OCI-LY3 (cell line): ENCODE results near the gene EDEM1.

ENCODE experiments used
- EZH2phosphoT487 ChIP-seq: fragments of 200-600 bp; shearing (Covaris generic); IDR thresholded peaks from 2 replicates; pipeline ENCODE4 v1.6.1; 2018; ENCODE audit warnings: antibody characterized with exemption, mixed run types, low read depth
- TF ChIP-seq, protein P1 (sequence below): fragments of 200-600, 300-600 bp; sonication (generic); IDR thresholded peaks from 2 replicates; pipeline ENCODE4 v1.5.1; 2014; ENCODE audit warnings: antibody characterized with exemption, low read length, low read depth

DNA sequence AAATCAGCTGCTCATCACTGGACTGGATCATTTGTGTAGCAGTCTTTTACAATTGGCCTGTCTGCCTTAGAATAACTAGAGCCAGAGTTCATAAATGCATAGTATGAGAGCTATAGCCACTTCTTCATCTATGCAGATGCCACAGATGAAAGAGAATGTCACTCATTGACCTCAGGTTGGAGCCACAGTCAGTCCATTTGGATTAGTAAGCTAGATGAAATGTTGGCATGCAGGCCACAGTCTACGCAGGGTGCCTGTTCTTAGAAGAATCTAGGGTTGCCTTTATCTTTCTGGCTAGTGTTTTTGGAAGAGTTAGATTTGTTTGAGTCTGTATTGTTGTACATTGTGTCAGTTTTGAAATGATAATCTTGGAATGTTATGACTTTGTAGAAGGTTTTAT is 25.4 kb upstream of the EDEM1 start:
- TF ChIP-seq, protein P1, sequence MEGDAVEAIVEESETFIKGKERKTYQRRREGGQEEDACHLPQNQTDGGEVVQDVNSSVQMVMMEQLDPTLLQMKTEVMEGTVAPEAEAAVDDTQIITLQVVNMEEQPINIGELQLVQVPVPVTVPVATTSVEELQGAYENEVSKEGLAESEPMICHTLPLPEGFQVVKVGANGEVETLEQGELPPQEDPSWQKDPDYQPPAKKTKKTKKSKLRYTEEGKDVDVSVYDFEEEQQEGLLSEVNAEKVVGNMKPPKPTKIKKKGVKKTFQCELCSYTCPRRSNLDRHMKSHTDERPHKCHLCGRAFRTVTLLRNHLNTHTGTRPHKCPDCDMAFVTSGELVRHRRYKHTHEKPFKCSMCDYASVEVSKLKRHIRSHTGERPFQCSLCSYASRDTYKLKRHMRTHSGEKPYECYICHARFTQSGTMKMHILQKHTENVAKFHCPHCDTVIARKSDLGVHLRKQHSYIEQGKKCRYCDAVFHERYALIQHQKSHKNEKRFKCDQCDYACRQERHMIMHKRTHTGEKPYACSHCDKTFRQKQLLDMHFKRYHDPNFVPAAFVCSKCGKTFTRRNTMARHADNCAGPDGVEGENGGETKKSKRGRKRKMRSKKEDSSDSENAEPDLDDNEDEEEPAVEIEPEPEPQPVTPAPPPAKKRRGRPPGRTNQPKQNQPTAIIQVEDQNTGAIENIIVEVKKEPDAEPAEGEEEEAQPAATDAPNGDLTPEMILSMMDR, result no peak
- TF ChIP-seq EZH2phosphoT487, result no peak
